HG03432 (cell line): Measurements from ENCODE around the gene FHIT.
"Not testable (repeated sequence)": the region's sequence is repeated elsewhere in the genome, so short reads cannot be mapped to it uniquely, and the experiment has no call there.

Source experiments
- ATAC-seq: cut with Tn5 transposase; IDR thresholded peaks from one replicate; pipeline ENCODE4 v1.9.1; 2021; ENCODE audit warnings: mild to moderate bottlenecking, moderate library complexity; ENCODE audit not compliant: unreplicated experiment

FHIT gene

DNA sequence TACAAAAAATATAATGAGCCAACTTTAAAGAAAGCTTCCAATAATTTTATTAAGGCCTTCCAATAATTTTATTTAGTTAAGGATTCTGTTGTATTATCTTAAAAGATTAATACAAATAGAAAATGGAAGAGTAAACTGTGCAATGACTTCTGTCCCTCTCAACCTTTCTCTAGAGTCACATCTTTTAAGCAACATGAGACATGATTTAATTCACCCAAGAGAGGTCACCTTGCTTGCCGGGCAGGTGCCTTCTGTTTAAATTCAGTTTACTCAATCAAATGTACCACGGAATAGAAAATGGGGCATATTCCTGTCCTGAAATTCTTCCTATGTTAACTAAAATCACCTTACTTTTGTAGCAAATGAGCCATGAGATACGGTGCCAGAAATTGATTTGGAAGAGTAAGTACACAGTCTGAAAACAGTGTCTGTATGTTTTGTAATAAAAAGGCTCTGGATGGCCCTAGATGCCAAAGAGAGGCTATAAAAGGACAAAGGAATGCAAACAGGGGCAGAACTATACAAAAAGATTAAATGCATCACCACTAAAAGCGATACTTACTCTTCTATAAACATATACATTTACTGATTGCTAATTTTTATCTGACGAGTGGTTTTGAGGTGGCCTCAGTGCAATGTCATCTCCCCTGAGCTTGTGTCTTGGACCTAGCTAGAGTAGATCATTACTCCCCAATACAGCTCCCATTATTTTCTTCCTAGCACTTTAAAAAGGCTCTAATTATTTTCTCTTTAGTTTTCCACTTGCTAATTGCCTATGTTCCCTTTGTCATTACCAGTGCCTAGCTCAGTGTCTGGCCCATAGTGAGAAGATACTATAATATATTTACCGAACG is 134.0 kb downstream of the FHIT start:
- no peak for ATAC-seq

DNA sequence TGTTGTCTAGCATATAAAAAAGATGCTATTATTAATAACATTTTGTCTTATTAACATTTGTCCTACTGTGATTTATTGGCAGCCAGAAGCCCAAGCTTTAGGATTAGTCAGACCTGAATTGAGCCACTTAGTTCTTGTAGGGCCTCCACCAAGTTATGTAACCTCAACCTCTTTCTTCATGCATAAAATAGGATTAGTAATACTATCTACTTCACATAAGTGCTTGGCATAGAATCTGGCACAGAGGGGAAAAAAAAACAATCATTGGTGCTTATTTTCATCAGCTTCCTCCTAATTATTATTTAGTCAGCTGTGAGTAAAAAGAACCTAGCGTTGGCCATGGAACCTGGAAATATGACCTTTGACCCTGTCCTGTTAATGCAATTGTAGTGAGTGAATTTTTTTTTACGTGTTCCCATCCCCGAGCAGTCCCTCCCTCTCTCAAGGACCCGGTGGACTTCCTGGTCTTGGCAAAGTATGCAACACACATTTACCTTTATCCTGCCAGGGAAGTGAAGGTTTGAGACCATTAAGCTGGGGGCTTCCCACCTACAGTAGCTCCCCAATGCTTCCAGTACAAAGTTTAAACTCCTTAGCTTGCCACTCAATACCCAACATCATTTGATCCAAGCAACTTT is 136.8 kb downstream of the FHIT start:
- ATAC-seq: no peak

DNA sequence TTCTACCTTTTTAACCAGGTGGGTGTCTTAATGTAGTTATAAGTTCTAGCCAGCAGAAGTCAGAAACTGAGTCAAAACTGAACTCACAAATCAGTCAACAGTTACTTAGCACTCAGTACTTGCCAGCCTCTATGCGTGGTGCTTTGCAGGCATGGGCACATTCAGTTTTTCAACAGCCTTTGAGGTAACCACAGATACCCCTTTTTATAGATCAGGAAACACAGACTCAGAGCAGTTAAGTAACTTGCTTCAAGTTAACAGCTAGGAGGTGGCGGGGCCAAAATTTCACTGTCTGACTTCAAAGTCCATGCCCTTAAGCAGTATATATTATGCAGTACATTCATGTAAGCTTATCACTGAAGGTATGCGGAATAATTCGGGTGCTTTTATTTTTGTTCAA is 139.4 kb downstream of the FHIT start:
- peak; percentile 83 for ATAC-seq

DNA sequence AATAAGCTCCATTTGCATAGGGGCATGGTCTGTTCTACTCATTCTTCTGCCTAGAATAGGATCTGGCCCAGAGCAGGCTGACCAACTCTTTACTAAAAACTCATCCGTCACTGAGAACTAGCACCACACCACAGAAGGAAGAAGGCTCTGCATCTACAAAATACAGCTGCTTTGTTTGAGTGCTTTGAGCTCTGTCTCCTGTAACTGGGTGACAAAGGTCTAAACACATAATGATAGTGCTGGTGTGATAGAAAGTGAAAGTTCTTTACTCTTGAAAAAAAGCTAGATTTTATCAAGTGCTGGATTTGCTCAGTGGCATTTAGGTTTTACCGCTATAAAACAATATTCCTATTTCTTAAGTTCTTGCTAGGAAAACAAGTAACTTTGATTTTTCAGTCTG is 140.7 kb downstream of the FHIT start:
- ATAC-seq: peak; percentile 68

DNA sequence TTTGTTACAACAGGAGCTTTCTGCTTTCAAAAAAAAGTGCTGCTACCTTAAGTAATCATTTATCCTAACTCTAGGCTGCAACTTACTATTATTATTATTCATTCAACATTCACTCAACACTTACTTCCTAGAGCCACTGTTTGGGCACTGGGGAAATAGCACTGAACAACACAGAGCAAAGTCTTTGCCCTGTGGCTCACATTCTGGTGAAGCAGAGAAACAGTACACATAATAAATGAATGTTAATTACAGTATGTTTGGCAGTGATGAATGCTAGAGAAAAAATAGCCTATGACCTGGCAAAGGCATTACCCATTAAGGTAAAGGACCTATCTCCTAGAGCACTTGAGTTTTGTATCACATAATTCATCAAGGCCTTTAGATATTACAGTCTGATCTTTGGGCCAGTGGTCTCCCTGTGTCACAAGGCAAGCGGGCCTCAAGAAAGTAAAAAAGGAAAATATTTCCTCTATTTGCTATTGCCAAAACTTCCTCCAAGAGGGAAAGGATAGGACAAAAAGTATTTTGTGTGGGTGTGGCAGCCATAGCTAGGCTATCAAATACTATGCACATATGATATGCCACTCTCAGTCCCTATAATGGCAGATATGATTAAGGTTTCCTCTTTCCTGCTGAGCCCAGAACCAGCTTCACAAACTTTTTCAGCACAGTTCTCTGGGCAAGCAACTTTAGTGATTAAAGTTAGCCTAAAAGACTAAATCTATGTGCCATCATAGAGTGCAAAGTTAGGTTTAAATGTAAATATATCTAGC is 142.8 kb downstream of the FHIT start:
- no peak for ATAC-seq

DNA sequence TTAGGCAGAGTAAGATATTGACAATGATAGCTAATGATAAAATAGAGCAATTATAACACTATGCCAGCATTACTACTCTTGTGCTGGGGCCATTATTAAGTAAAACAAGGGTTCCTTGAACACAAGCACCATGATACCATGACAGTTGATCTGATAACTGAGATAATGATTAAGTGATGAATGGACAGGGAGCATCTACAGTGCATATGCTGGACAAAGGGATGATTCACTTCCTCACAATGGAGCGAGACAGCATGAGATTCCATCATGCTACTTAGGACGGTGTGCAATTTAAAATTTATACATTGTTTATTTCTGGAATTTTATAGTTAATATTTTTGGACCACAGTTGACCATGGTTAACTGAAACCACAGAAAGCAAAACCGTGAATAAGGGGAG is 156.6 kb downstream of the FHIT start:
- no peak for ATAC-seq

DNA sequence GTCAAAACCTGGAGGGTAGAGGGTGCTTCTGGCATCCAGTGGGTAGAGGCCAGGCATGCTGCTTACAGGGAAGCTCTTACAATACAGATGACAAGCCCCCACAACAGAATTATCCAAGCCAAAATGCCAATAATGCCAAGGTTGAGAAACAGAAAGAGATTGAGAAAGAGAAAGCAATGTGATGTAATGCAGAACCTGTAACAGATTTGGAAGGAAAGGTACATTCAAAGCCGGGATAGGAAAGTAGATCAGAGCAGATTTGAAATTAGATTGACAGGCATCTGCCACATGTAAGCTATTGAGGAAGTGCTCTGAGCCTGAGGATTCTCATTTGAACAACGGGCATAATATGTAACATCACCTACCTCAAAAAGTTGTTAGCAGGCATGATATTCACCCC is 157.9 kb downstream of the FHIT start:
- no peak for ATAC-seq

DNA sequence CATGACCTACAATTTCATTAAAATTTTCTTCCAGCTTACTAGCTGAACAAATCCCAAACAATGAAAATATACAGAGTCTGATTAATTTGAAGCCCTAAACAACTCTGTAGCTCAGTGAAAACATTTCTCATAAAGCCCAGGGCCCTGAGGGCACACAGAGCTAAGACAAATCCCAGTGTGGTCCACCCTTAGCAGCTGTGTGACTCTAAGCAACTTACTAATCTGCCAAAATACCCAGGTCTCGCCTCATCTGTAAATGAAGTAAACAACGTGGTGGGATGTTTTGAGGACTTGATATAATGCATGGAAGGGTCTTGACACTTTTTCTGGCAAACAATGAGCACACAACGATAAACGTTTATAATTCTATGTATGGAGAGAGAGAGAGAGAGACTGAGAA is 158.4 kb downstream of the FHIT start:
- ATAC-seq: no peak

DNA sequence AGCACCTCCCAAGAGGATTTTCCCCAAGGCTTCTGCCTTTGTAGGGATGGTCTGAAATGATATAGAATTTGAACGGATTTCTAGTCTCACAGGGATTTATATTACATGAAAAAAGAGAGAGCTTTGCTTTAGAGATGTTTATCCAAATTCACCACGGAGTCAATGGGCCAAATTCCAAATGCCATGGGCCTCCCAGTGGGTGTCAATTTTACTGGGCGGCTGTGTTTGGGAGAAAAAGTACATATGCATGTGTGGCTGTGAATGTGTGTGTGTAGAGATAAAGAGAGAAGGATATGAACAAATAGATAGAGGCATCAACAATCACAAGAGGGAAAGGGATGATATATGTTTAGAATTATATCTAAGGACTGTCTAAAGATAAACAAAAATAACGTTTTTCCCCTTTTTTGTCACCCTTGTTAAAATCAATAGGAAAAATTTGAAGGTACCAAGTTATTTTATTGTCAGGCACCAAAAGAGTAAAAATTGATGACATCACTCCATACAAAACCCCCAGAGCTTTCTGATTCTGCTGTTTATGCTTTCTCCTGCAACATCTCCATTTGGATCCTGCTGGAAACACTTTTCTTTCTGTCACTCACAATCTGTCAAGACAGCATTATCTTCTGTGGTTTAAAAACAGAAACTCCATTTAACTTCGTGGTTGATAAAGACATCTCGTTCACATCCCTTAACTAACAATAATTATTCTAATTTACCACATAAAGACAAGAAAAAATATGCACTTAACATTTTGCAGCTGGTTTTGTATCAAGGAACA is 160.7 kb downstream of the FHIT start:
- no peak for ATAC-seq

DNA sequence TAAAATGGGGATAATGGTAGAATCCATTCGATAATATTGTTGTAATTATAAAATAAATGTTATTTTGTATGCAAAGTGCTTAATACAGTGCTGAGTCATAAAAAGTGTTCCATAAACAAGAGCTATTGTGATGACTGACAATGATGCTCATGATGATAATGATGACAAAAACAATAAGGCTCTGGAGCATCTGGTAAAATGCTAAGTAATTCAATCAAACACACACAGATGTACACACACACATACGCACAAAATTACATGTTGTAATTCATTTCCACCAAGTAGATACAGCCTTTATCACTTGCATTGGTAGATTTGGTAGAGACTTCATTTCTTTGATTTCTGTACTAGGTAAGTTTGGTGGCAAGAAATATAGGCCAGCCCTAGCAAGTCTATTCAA is 163.8 kb downstream of the FHIT start:
- no peak for ATAC-seq

DNA sequence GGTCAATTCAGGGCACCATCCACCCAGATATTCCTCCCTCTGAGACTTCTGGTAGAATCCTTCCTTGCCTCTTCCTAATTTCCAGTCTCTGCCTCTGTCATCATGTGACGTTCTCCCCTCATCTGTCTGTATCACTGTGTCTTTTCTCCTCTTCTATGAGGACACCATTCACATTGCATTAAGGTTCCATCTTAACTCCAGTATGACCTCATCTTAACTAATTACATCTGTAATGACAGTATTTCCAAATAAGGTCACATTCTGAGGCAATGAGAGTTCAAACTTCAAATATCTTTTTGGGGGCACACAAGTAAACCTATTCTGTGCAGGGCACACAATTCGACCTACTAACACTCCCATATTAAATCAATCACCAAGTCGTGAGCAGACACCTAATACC is 169.7 kb downstream of the FHIT start:
- ATAC-seq: no peak

DNA sequence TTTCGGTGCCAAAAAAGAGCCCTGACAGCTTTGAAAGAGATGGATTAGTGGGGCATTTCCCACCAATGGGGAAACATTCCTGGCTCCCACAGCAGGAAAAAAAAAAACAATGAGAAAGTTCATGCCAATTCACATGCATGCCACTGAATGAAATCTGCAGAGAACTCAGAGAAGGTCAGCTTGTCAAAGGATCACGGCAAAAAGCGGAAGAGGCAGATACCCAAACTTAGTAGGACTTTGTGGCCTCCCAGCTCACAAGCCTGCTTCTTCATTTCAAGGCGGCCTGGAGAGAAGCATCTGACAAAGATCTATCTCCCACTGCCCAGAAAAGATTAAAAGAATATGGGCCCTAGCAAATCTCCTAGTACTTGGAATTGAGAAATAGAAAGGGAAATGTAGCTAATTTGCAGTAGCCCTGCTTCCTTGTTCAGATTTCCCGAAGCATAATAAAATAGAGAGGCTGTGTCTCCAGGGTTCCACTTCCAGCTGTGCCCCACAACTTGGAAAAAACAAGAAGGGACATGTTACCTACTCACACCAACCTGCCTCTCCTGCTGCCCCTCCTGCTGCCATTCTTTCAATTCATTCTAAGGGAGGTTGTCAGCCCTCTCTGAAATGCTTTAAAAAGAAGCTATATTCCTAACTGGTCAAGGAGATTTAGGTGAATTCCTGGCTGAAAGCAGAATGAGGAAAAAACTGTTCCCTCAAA is 170.4 kb downstream of the FHIT start:
- no peak for ATAC-seq

DNA sequence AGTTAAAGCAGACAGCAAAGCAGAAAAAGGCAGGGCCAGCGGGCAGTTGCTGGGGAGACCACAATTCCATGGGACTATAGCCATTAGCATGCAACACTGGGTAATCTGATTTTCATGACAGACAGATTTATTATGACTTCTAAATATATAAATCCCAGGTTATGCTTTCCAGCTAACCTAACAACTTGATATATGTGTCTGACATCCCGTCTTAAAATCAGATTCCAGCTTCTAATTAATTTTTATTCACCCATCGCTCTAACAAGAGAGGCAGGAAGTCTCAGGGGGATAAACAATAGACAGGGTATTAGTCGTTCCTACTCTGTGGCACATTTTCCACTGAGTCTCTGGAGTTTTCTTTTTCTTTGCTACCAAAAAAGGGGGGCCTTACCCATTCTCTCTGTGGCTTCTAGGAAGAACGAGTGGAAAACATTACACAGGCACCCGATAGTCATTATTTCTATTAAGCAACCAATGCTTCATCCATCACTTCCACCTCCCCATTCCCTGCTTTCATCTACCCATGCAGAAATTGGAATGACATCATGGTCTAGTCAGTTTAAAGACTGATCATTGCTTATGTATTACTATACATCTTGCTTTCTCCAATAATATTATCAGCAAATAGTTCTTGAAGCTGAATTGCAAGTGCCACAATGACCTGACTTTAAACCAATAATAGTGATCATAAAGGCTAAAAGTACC is 173.1 kb downstream of the FHIT start:
- no peak for ATAC-seq

DNA sequence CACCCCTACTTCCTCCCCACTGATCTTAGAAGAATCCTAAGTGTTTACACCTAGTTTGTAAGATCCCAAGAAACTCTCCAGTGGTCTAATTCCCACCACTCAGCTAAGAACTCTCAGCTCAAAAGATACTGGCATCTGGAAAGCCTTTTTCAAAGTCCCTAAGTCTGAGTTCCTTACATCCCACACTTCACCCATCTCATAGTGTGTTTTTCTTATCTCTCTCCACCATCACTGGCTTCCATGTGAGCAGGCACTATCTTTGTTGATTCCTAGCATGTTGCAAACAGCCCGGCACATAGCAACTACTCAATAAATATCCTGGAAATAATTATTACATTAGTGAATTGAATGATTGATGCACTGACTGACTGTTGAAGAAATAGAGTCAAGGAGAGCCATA is 173.7 kb downstream of the FHIT start:
- no peak for ATAC-seq

DNA sequence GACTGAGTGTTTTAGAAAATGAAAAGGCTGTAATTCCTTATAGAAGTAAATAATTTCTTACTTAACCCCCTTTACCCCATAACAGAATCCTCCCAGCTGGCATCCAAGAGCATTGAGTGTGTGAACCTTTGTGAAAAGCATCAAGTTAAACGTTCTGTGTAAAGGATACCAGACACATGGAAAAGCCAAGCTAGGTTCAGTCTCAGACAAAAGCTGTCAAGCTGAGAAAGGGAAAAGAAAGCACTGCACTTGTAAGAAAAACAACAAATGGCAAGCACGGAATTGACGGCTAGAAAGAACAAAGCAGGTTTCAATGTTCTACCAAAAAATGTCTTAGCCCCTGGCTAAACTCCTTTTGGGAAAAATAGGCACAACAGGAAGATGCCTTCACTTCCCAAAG is 176.5 kb downstream of the FHIT start:
- no peak for ATAC-seq

DNA sequence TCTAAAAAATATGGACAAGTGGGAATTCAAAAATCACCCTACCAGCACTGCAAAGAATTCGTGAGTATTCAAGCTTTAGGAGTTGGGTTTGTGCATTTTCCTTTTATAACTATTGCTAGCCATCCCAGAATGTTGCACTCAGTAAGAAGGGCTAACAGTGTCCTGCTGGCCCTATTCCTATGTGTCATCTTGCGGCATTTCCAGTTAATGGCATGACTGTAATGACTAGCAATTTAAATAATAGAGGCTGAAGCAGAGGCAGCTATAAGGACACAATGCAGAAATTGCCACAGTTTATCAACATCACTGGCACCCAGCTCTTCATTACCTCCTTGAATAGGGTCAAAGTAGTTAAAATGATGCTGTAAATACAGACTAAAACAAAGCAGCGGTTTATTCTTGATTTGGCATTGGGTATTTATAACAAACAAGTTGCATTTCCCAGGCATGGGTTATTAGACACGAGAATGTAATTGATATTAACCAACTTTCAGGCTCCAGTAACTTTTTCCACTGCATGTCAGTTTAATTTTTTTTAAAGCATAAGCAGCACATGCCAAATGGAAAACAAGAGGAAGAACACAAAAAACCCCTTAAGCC is 177.6 kb downstream of the FHIT start:
- ATAC-seq: no peak

DNA sequence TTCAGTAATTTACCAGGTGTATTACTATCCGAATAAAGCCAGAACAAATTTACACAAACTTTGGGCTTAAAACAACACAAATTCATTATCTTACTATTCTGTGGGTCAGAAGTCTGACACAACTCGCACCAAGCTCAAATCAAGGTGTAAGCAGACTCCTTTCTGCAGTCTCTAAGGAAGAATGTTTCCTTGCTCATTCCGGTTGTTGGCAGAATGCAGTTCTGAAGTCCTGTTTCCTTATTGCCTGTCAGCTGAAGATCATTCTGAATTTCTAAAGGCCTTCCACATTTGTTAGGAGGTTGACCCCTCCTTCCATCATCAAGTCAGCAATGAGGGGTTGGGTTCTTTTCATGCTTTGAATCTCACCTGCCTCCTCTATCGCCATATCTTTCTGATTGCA is 183.2 kb downstream of the FHIT start:
- no peak for ATAC-seq

DNA sequence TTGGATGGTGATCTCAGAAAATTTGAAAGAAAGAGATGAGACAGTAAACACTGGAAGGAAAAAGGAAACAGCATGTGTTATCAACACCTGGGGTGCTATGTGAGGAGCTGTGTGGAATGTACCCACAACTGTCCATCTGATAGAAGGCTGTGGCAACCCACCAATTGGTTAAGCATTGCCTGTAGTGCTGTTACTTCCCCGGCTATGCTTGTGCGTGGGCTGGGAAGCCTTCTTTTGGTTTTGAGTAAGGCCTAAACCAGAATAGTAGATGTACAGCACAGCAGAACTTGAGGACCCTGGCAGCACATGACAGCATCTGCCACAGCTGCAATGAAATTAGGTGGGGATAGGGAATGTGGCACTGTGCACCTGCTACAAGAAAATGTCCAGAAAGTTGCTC is 184.5 kb downstream of the FHIT start:
- ATAC-seq: no peak

DNA sequence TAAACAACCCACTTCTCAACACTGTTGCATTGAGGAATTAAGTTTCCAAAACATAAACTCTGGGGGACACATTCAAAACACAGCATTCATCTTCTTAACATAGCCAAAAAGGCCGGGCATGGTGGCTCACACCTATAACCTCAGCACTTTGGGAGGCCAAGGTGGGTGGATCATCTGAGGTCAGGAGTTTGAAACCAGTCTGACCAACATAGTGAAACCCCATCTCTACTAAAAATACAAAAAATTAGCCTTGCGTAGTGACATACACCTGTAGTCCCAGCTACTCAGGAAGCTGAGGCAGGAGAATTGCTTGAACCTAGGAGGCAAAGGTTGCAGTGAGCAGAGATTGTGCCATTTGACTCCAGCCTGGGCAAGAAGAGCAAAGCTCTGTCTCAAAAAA is 185.0 kb downstream of the FHIT start:
- not testable (repeated sequence) for ATAC-seq
